Measurements from ENCODE around the gene LELP1. TPM values are rescaled to one million over a fixed set of nuclear protein-coding genes. Genes with fewer than 3 reads are reported as not detected.
"Not testable (repeated sequence)": the region's sequence is repeated elsewhere in the genome, so short reads cannot be mapped to it uniquely, and the experiment has no call there.

LELP1 gene
- total RNA-seq (not detected), polyA plus RNA-seq (not detected)
- long read RNA-seq, donor 1 = 0 reads
- long read RNA-seq, donor 2 = 0 reads

DNA sequence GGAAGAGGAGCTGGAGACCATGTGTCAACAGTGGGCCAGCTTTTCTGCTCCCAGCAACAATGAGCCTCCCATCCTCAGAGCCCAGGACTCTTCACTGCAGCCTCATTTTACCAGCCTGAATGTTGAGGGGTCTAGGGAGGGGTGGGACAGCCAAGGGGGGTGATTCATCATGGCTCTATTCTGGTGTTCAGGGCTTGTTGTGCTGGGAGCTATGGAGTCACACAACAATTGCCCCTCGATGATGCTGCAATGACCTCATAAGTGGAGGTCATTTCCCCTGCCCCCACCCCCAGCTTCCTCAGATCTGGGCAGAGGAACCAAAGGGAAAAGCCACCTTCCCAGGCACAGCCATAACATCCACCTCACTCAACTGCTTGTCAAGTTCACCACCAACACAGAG lies at the start of gene LELP1:
LELP1 (plus strand) TSS at position 301 of the 400 bp plus-strand sequence. CDS start 1,278 bp downstream, outside the sequence.
- DNase-seq = no peak
- WGBS, 2 donors = 67 to 69% methylated on average over 1 of the region's 1 CpG
- no peaks in the 10 kb centered on the region for H3K36me3 ChIP-seq (ENCODE audit: control insufficient read depth in 1 of 2, insufficient read depth in 2 of 2, low read length in 1 of 2)

DNA sequence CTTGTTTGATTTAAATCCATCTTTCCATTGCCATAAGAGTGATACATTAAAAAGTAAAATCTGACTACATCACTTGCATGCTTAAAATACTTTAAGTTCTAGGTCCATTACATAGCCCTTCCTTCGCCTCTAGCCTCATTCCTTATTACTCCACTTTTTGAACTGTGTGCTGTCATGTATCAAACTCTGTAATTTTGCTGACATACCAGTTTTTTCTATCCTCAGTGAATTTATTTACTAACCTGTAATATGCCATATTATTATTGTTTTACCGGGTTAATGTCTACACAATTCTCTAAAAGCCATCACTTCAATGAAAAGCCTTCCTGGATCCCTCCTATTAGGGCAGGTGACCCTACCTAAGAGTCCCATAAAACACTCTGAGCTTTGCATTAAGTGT lies 47.7 kb upstream of the LELP1 start:
- 67 to 70% methylated on average over 2 of the region's 2 CpGs for WGBS, 2 donors
- Histone ChIP-seq H3K9me3 (ENCODE audit: control insufficient read depth, low read length) (peaks cover 2% of the 10 kb centered on the region), H3K36me3 (ENCODE audit: control insufficient read depth in 1 of 2, insufficient read depth in 2 of 2, low read length in 1 of 2) (no peaks in the 10 kb centered on the region), H3K4me1 (ENCODE audit: control insufficient read depth in 1 of 2, insufficient read depth in 2 of 2, low read length in 2 of 2) (no peaks in the 10 kb centered on the region), H3K27ac (ENCODE audit: low read depth in 1 of 2, low read length in 2 of 2) (no peak overlapping the region), H3K4me3 (ENCODE audit: low read length in 2 of 2) (no peak overlapping the region), H3K27me3 (ENCODE audit: control insufficient read depth in 1 of 2, insufficient read depth in 2 of 2, low read length in 1 of 2) (peaks cover 0 to 1% of the 10 kb centered on the region in 2 donors)
- intact Hi-C loops (cut with DNase I) = no loop called here
- ATAC-seq (ENCODE audit: low FRiP score) (no peak), DNase-seq (no peak)

More for the DNA sequence above, at the start of gene LELP1:
- H3K4me3 ChIP-seq (ENCODE audit: low read length in 2 of 2) = no peak within 1 kb of the TSS
- H3K27ac ChIP-seq (ENCODE audit: low read depth in 1 of 2, low read length in 2 of 2) = no peak within 1 kb of the TSS
- intact Hi-C loops (cut with DNase I) = no loop called here
- no peaks in the 10 kb centered on the region for H3K4me1 ChIP-seq (ENCODE audit: control insufficient read depth in 1 of 2, insufficient read depth in 2 of 2, low read length in 2 of 2)
- H3K27me3 ChIP-seq (ENCODE audit: control insufficient read depth in 1 of 2, insufficient read depth in 2 of 2, low read length in 1 of 2) = no peaks in the 10 kb centered on the region
- peaks cover 4% of the 10 kb centered on the region for H3K9me3 ChIP-seq (ENCODE audit: control insufficient read depth, low read length)
- peak; percentile 29 for ATAC-seq (ENCODE audit: low FRiP score)

DNA sequence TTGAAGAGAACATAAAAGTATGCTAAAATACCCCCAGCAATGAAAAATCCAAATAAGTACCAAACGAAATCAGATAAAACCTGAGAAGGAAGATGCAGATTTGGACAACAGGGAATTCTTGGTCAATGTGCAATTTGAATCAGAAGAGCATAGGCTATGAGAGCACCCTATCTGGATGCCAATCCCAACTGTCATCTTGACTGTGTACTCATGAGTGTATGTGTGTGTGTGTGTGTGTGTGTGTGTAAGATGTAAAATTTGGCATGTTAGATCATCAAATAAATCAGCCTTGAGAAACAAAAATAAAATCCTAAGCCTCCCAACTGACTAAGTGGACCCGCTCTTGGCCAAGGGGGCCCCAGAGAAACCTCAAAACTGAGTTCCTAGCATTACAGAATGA lies 34.5 kb upstream of the LELP1 start:
- Histone ChIP-seq H3K36me3 (ENCODE audit: control insufficient read depth in 1 of 2, insufficient read depth in 2 of 2, low read length in 1 of 2) (no peaks in the 10 kb centered on the region), H3K4me1 (ENCODE audit: control insufficient read depth in 1 of 2, insufficient read depth in 2 of 2, low read length in 2 of 2) (no peaks in the 10 kb centered on the region), H3K27ac (ENCODE audit: low read depth in 1 of 2, low read length in 2 of 2) (no peak overlapping the region), H3K27me3 (ENCODE audit: control insufficient read depth in 1 of 2, insufficient read depth in 2 of 2, low read length in 1 of 2) (no peaks in the 10 kb centered on the region), H3K4me3 (ENCODE audit: low read length in 2 of 2) (no peak overlapping the region), H3K9me3 (ENCODE audit: control insufficient read depth, low read length) (no peaks in the 10 kb centered on the region)
- DNase-seq (no peak), ATAC-seq (ENCODE audit: low FRiP score) (no peak)
- 63 to 74% methylated on average over 2 of the region's 2 CpGs for WGBS, 2 donors
- intact Hi-C loops (cut with DNase I) = no loop called here

DNA sequence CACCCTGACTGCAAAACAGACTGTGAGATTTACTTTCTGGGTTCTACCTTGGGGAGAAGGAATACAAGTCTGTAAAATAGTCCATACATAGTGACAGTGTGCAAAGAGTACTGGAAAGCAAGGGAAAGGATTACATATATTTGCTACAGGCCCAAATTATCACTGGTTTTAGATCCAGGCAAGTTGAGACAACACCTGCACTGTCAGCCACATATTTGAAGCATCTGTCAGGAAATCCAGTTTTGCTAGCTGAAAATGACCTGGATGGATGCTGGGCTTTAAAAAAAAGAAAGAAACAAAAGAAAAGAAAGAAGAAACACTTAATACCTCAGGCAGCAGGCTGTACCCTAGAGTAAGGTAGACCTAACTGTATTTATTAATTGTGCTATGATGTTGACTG lies 28.6 kb upstream of the LELP1 start:
- intact Hi-C loops (cut with DNase I) = no loop called here
- ATAC-seq (ENCODE audit: low FRiP score) (no peak), DNase-seq (no peak)
- no peak overlapping the region for H3K27ac ChIP-seq (ENCODE audit: low read depth in 1 of 2, low read length in 2 of 2)
- no peaks in the 10 kb centered on the region for H3K4me1 ChIP-seq (ENCODE audit: control insufficient read depth in 1 of 2, insufficient read depth in 2 of 2, low read length in 2 of 2)
- no peaks in the 10 kb centered on the region for H3K9me3 ChIP-seq (ENCODE audit: control insufficient read depth, low read length)
- H3K36me3 ChIP-seq (ENCODE audit: control insufficient read depth in 1 of 2, insufficient read depth in 2 of 2, low read length in 1 of 2) = no peaks in the 10 kb centered on the region
- H3K4me3 ChIP-seq (ENCODE audit: low read length in 2 of 2) = no peak overlapping the region
- H3K27me3 ChIP-seq (ENCODE audit: control insufficient read depth in 1 of 2, insufficient read depth in 2 of 2, low read length in 1 of 2) = no peaks in the 10 kb centered on the region

DNA sequence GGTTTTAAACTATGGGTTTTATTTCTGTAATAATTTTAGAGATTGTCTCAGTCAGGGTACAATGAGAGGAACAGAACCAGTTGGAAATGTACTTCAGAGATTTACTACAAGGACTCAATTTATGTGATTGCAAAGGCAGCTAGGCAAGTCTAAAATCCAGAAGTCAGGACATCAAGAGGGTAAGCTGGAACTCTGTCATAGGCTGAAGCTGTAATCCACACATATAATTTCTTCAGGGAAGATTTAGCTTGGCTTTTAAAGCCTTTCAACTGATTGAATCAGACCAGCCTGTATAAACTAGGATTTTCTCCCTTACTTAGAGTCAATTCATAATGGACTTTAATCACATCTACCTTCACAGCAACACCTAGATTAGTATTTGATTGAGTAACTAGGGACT lies 24.3 kb upstream of the LELP1 start:
- Histone ChIP-seq H3K9me3 (ENCODE audit: control insufficient read depth, low read length) (no peaks in the 10 kb centered on the region), H3K4me1 (ENCODE audit: control insufficient read depth in 1 of 2, insufficient read depth in 2 of 2, low read length in 2 of 2) (no peaks in the 10 kb centered on the region), H3K27me3 (ENCODE audit: control insufficient read depth in 1 of 2, insufficient read depth in 2 of 2, low read length in 1 of 2) (no peaks in the 10 kb centered on the region), H3K36me3 (ENCODE audit: control insufficient read depth in 1 of 2, insufficient read depth in 2 of 2, low read length in 1 of 2) (no peaks in the 10 kb centered on the region), H3K27ac (ENCODE audit: low read depth in 1 of 2, low read length in 2 of 2) (no peak overlapping the region), H3K4me3 (ENCODE audit: low read length in 2 of 2) (no peak overlapping the region)
- intact Hi-C loops (cut with DNase I) = no loop called here
- no peak for DNase-seq
- no peak for ATAC-seq (ENCODE audit: low FRiP score)

DNA sequence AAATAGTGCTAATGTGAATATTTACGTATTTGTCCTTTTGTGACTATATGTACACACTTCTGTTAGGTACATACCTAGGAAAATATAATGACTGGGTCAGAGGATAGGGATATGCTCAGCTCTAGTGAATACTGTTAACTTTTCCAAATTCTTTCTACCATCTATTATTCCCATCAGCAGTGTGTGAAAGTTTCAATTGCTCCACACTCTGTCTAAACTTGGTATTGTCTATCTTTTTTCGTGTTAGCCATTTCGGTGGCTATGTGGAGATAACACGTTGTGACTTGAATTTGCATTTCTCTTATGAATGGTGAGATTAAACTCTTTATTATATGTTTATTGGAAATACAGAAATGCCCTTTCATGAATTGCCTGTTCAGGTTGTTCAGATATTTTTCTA lies 22.7 kb upstream of the LELP1 start:
- no peaks in the 10 kb centered on the region for H3K4me1 ChIP-seq (ENCODE audit: control insufficient read depth in 1 of 2, insufficient read depth in 2 of 2, low read length in 2 of 2)
- H3K27ac ChIP-seq (ENCODE audit: low read depth in 1 of 2, low read length in 2 of 2) = no peak overlapping the region
- H3K27me3 ChIP-seq (ENCODE audit: control insufficient read depth in 1 of 2, insufficient read depth in 2 of 2, low read length in 1 of 2) = no peaks in the 10 kb centered on the region
- H3K4me3 ChIP-seq (ENCODE audit: low read length in 2 of 2) = no peak overlapping the region
- no peak for DNase-seq
- no peaks in the 10 kb centered on the region for H3K36me3 ChIP-seq (ENCODE audit: control insufficient read depth in 1 of 2, insufficient read depth in 2 of 2, low read length in 1 of 2)
- no peak for ATAC-seq (ENCODE audit: low FRiP score)
- 70 to 72% methylated on average over 4 of the region's 4 CpGs for WGBS, 2 donors
- H3K9me3 ChIP-seq (ENCODE audit: control insufficient read depth, low read length) = no peaks in the 10 kb centered on the region
- intact Hi-C loops (cut with DNase I) = no loop called here

DNA sequence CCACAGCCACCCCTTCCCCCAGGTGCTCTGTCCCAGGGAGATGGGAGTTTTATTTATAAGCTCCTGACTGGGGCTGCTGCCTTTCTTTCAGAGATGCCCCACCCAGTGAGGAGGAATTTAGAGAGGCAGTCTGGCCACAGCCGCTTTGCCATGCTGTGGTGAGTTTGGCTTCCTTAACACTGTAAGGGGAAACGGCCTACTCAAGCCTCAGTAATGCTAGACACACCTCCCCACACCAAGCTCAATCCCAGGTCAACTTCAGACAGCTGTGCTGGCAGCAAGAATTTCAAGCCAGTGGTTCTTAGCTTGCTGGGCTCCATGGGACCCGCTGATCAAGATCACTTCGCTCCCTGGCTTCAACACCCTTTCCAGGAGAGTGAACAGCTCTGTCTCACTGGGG lies 14.9 kb upstream of the LELP1 start:
- 74 to 75% methylated on average over 4 of the region's 4 CpGs for WGBS, 2 donors
- H3K27ac ChIP-seq (ENCODE audit: low read depth in 1 of 2, low read length in 2 of 2); H3K4me3 ChIP-seq (ENCODE audit: low read length in 2 of 2); intact Hi-C loops (cut with DNase I); H3K27me3 ChIP-seq (ENCODE audit: control insufficient read depth in 1 of 2, insufficient read depth in 2 of 2, low read length in 1 of 2); H3K36me3 ChIP-seq (ENCODE audit: control insufficient read depth in 1 of 2, insufficient read depth in 2 of 2, low read length in 1 of 2); H3K4me1 ChIP-seq (ENCODE audit: control insufficient read depth in 1 of 2, insufficient read depth in 2 of 2, low read length in 2 of 2); DNase-seq; H3K9me3 ChIP-seq (ENCODE audit: control insufficient read depth, low read length); ATAC-seq (ENCODE audit: low FRiP score): not testable (repeated sequence)

DNA sequence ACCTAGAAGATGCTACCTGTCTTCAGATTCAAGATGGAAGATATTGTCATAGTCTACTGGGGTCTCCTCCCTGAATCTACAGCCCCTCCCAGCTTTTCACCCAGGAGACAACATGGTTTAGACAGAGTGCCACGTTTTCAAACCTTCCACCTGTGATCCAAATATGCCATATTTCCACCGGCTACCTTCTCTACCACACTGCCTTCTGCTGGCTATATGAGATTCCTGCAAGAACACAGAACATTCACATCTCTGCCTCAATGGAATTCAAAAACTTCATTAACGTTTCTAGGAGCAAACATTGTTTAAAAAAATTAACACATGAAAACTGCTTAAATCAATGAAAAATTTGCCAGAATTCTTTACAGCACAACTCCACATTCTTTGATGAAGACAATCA lies 12.9 kb upstream of the LELP1 start:
- no peaks in the 10 kb centered on the region for H3K36me3 ChIP-seq (ENCODE audit: control insufficient read depth in 1 of 2, insufficient read depth in 2 of 2, low read length in 1 of 2)
- H3K27me3 ChIP-seq (ENCODE audit: control insufficient read depth in 1 of 2, insufficient read depth in 2 of 2, low read length in 1 of 2) = no peaks in the 10 kb centered on the region
- no peaks in the 10 kb centered on the region for H3K9me3 ChIP-seq (ENCODE audit: control insufficient read depth, low read length)
- no peaks in the 10 kb centered on the region for H3K4me1 ChIP-seq (ENCODE audit: control insufficient read depth in 1 of 2, insufficient read depth in 2 of 2, low read length in 2 of 2)
- no peak for DNase-seq
- no peak overlapping the region for H3K4me3 ChIP-seq (ENCODE audit: low read length in 2 of 2)
- WGBS, 2 donors = 13 to 18% methylated on average over 3 of the region's 3 CpGs
- intact Hi-C loops (cut with DNase I) = no loop called here
- ATAC-seq (ENCODE audit: low FRiP score) = no peak
- no peak overlapping the region for H3K27ac ChIP-seq (ENCODE audit: low read depth in 1 of 2, low read length in 2 of 2)

DNA sequence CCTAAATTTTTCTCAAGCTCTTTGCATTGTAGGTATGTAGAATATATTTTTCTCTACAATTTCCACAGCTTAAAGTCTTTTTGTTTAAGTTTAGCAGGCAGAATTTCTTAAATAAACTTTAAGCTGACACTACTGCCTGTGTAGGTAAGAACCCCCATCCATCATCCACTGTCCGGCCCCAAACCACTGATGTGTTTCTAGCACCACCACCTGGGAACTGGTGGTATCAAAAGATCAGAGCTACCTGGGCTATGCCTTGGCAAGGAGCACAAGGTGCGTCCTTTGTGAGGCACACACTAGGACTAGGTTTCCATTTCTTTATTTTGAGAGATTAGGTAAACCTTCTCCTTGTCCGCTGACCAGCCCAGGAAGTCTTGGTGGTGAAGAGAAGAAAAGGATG lies 10.5 kb upstream of the LELP1 start:
- Histone ChIP-seq H3K4me3 (ENCODE audit: low read length in 2 of 2) (no peak overlapping the region), H3K27me3 (ENCODE audit: control insufficient read depth in 1 of 2, insufficient read depth in 2 of 2, low read length in 1 of 2) (no peaks in the 10 kb centered on the region), H3K9me3 (ENCODE audit: control insufficient read depth, low read length) (no peaks in the 10 kb centered on the region), H3K36me3 (ENCODE audit: control insufficient read depth in 1 of 2, insufficient read depth in 2 of 2, low read length in 1 of 2) (no peaks in the 10 kb centered on the region), H3K4me1 (ENCODE audit: control insufficient read depth in 1 of 2, insufficient read depth in 2 of 2, low read length in 2 of 2) (no peaks in the 10 kb centered on the region), H3K27ac (ENCODE audit: low read depth in 1 of 2, low read length in 2 of 2) (no peak overlapping the region)
- ATAC-seq (ENCODE audit: low FRiP score) (no peak), DNase-seq (no peak)
- WGBS, 2 donors = 20 to 23% methylated on average over 3 of the region's 3 CpGs
- intact Hi-C loops (cut with DNase I) = no loop called here

Measured in aorta (tissue), 5 donors.